Transverse colon (tissue), 4 donors: ENCODE measurements around the gene HSPB3. TPM values are rescaled to one million over a fixed set of nuclear protein-coding genes. Genes with fewer than 3 reads are reported as not detected.

Source experiments
- DNase-seq: peaks from one replicate; pipeline ENCODE4 v3.0.0-alpha.2; 2019
- H3K27ac ChIP-seq, 4 donors: fragments of 200-600 bp; sonication (generic); 2 replicates each; pipeline ENCODE4 v1.5.1; 2016 to 2018; ENCODE audit warnings: inconsistent platforms in 4 of 4
- H3K27me3 ChIP-seq: fragments of 200-600 bp; sonication (generic); 2 replicates; pipeline ENCODE4 v1.5.1; 2017; ENCODE audit warnings: inconsistent platforms
- H3K36me3 ChIP-seq, 4 donors: fragments of 200-600 bp; sonication (generic); 2 replicates each; pipeline ENCODE4 v1.5.1; 2017 to 2019; ENCODE audit warnings: inconsistent platforms in 4 of 4
- H3K4me1 ChIP-seq, 4 donors: fragments of 200-600 bp; sonication (generic); 2 replicates each; pipeline ENCODE4 v1.5.1; 2017 to 2020; ENCODE audit warnings: inconsistent platforms in 4 of 4
- H3K4me3 ChIP-seq, 4 donors: fragments of 200-600 bp; sonication (generic); 1 replicate in 1 of 4; 2 replicates in 3 of 4; pipeline versions ENCODE4 v1.5.1 to v1.6.1; 2017 to 2019; ENCODE audit warnings: inconsistent platforms in 4 of 4
- H3K9me3 ChIP-seq, 2 donors: fragments of 200-600 bp; sonication (generic); 2 replicates each; pipeline ENCODE4 v1.5.1; 2017 to 2019; ENCODE audit warnings: inconsistent platforms in 2 of 2
- CTCF ChIP-seq, 5 experiments: fragments of 200-600 bp in 3 of 5; fragments of 450-650 bp in 2 of 5; sonication (generic) in 3 of 5; IDR thresholded peaks; 1 replicate in 2 of 5; 2 replicates in 3 of 5; pipeline ENCODE4 v1.5.1; 2016 to 2017; ENCODE audit warnings: antibody characterized with exemption in 5 of 5, inconsistent platforms in 3 of 5, mild to moderate bottlenecking in 2 of 5, moderate library complexity in 1 of 5
- EP300 ChIP-seq: sonication (generic); formaldehyde crosslinking; IDR thresholded peaks from one replicate; pipeline ENCODE4 v1.6.1; 2017; ENCODE audit warnings: antibody characterized with exemption, low read depth
- POLR2A ChIP-seq: fragments of 450-650 bp; IDR thresholded peaks from one replicate; pipeline ENCODE4 v1.6.1; 2016; ENCODE audit warnings: antibody characterized with exemption, mild to moderate bottlenecking, moderate library complexity
- POLR2AphosphoS5 ChIP-seq, 3 donors: sonication (generic); formaldehyde crosslinking; IDR thresholded peaks; one replicate each; pipeline ENCODE4 v1.6.1; 2016; ENCODE audit warnings: antibody characterized with exemption in 3 of 3
- WGBS, 2 donors: methylation state at CpG; one replicate each; pipeline ENCODE4 v1.1.5; 2018; ENCODE audit warnings: low coverage in 1 of 2; 5-methylcytosine and 5-hydroxymethylcytosine counted together
- in situ Hi-C, 4 donors: fragments of 200-750 bp; cut with MboI; loops; one replicate each; pipeline versions ENCODE4 v1.15.0 to v1.15.1; 2017; ENCODE audit warnings: low sequenced_read_pairs in 3 of 4, low pct_ligation_motif_present in 1 of 4, low pct_unique_long_range_greater_than_20kb in 1 of 4
- intact Hi-C: fragments of 100-400 bp; cut with DNase I; formaldehyde crosslinking; loops from one replicate; pipeline ENCODE4 v1.15.1; 2023; ENCODE audit warnings: low total_unique reads
- total RNA-seq, 4 donors: library from RNA; depleted of rRNA; stranded (reverse); fragments of >200 nt; gene quantifications; one replicate each; pipeline ENCODE4 v1.1.0, GENCODE V29; 2016

The HSPB3 gene
- total RNA-seq, 4 donors from 2014 or later, result 4.1 to 55.2 TPM; not detected in 2

- H3K27ac ChIP-seq, result no peak overlapping the region
- intact Hi-C loops, result no loop called here
- DNase-seq, result no peak
- WGBS, 2 donors, result 48 to 76% methylated on average over 2 to 3 of the region's 3 CpGs
- H3K9me3 ChIP-seq, result no peaks in the 10 kb centered on the region
- in situ Hi-C loops, result no loop called here
- no peaks in the 10 kb centered on the region for H3K27me3 ChIP-seq
- H3K36me3 ChIP-seq, result no peaks in the 10 kb centered on the region
- TF ChIP-seq POLR2AphosphoS5 (IDR thresholded peaks at IDR 0.05), result no peak
- TF ChIP-seq CTCF (IDR thresholded peaks at IDR 0.05), result no peak
- no peak for TF ChIP-seq POLR2A
- TF ChIP-seq EP300, result no peak
- H3K4me3 ChIP-seq, result no peak overlapping the region
- no peaks in the 10 kb centered on the region for H3K4me1 ChIP-seq
These were observed 9.1 kb upstream of the HSPB3 start for GRCh38 chr5:54446379-54446732.

- TF ChIP-seq CTCF (IDR thresholded peaks at IDR 0.05) (no peak), EP300 (no peak), POLR2AphosphoS5 (IDR thresholded peaks at IDR 0.05) (no peak), POLR2A (no peak)
- 78% methylated on average over 4 of the region's 4 CpGs; no CpG with 5 or more reads in 1 of the 2 donors for WGBS, 2 donors
- intact Hi-C loops (no loop called here), in situ Hi-C loops (no loop called here)
- H3K27ac ChIP-seq, result no peak overlapping the region
- no peaks in the 10 kb centered on the region for H3K36me3 ChIP-seq
- no peak for DNase-seq
- no peaks in the 10 kb centered on the region for H3K4me1 ChIP-seq
- H3K27me3 ChIP-seq, result no peaks in the 10 kb centered on the region
- H3K4me3 ChIP-seq, result no peak overlapping the region
- no peaks in the 10 kb centered on the region for H3K9me3 ChIP-seq
These were observed 5.6 kb upstream of the HSPB3 start for GRCh38 chr5:54449923-54450322.

- Histone ChIP-seq H3K4me1 (peaks cover 0 to under 1% (median 0%) of the 10 kb centered on the region in 4 donors), H3K9me3 (no peaks in the 10 kb centered on the region), H3K4me3 (no peak overlapping the region), H3K27me3 (no peaks in the 10 kb centered on the region), H3K27ac (no peak overlapping the region), H3K36me3 (no peaks in the 10 kb centered on the region)
- intact Hi-C loops, result no loop called here
- in situ Hi-C loops, result no loop called here
- 91% methylated on average over 2 of the region's 2 CpGs; no CpG with 5 or more reads in 1 of the 2 donors for WGBS, 2 donors
- TF ChIP-seq EP300, result no peak
- TF ChIP-seq POLR2AphosphoS5 (IDR thresholded peaks at IDR 0.05), result no peak
- no peak for DNase-seq
These were observed 5.0 kb upstream of the HSPB3 start for GRCh38 chr5:54450542-54450941.

- Histone ChIP-seq H3K27ac (no peak overlapping the region), H3K4me3 (no peak overlapping the region), H3K27me3 (no peaks in the 10 kb centered on the region), H3K4me1 (peaks cover 0 to 16% (median 0%) of the 10 kb centered on the region in 4 donors), H3K36me3 (no peaks in the 10 kb centered on the region), H3K9me3 (no peaks in the 10 kb centered on the region)
- TF ChIP-seq EP300 (no peak), POLR2A (no peak), CTCF (IDR thresholded peaks at IDR 0.05) (no peak), POLR2AphosphoS5 (IDR thresholded peaks at IDR 0.05) (no peak)
- 64 to 72% methylated on average over 3 of the region's 3 CpGs for WGBS, 2 donors
- in situ Hi-C loops (no loop called here), intact Hi-C loops (no loop called here)
- DNase-seq, result no peak
These were observed 2.5 kb upstream of the HSPB3 start for GRCh38 chr5:54453046-54453445.

- Histone ChIP-seq H3K27me3 (no peaks in the 10 kb centered on the region), H3K27ac (no peak overlapping the region), H3K4me1 (peaks cover 0 to 16% (median 0%) of the 10 kb centered on the region in 4 donors), H3K36me3 (no peaks in the 10 kb centered on the region), H3K9me3 (no peaks in the 10 kb centered on the region), H3K4me3 (no peak overlapping the region)
- in situ Hi-C loops, result no loop called here
- TF ChIP-seq POLR2AphosphoS5 (IDR thresholded peaks at IDR 0.05), result no peak
- TF ChIP-seq POLR2A, result no peak
- TF ChIP-seq EP300, result no peak
- no peak for TF ChIP-seq CTCF (IDR thresholded peaks at IDR 0.05)
- DNase-seq, result no peak
- 50 to 59% methylated on average over 2 of the region's 2 CpGs for WGBS, 2 donors
- intact Hi-C loops, result no loop called here
These were observed 897 bp upstream of the HSPB3 start for GRCh38 chr5:54454602-54455001.
